ENCODE measurements around the gene HINT3. TPM values are rescaled to one million over a fixed set of nuclear protein-coding genes. Genes with fewer than 3 reads are reported as not detected.
A peak's percentile ranks its signal among the peaks of the same experiment; 100 is the strongest.

HINT3 gene
- total RNA-seq, 1 experiment from 2014 or later = 13.6 TPM

DNA sequence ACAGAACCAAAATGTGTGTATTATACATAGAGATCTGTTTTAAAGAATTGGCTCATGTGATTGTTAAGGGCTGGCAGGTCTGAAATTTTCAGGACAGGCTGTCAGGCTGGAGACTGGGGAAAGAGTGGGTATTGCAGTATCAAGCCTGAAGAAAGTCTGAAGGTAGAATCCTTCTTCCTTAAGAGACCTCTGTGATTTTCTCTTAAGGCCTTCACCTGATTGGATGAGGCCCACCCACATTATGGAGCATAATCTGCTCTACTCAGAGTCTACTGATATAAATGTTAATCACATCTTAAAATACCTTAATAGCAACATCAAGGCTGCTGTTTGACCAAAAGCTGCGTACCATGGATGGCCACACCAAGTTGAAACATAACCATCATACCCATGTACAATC is 43.4 kb upstream of the HINT3 start:
- Histone ChIP-seq H3F3A (ENCODE audit: insufficient read depth, low read depth) (peaks cover 18% of the 10 kb centered on the region), H3K4me3 (no peak overlapping the region), H3K36me3 (ENCODE audit: low read depth) (peaks cover 17% of the 10 kb centered on the region), H2AFZ (no peak overlapping the region), H3K9me2 (ENCODE audit: insufficient read depth) (no peaks in the 10 kb centered on the region), H4K20me1 (ENCODE audit: insufficient read depth) (no peaks in the 10 kb centered on the region), H3K4me1 (replicated peaks; ENCODE audit: insufficient read depth) (peaks cover 34% of the 10 kb centered on the region), H3K79me2 (ENCODE audit: low read depth) (0 out of 2 replicates have a peak, but pooled peaks cover 11% of the 10 kb centered on the region), H3K27ac (peak overlapping the region; percentile 86), H3K9me3 (ENCODE audit: insufficient read depth, low read depth) (no peaks in the 10 kb centered on the region), H3K27me3 (ENCODE audit: insufficient read depth, low read depth) (no peaks in the 10 kb centered on the region), H3K4me2 (peak overlapping the region; percentile 72)
- TF ChIP-seq EZH2 (IDR thresholded peaks at IDR 0.05; ENCODE audit: low read depth) = no peak
- TF ChIP-seq, protein P1, sequence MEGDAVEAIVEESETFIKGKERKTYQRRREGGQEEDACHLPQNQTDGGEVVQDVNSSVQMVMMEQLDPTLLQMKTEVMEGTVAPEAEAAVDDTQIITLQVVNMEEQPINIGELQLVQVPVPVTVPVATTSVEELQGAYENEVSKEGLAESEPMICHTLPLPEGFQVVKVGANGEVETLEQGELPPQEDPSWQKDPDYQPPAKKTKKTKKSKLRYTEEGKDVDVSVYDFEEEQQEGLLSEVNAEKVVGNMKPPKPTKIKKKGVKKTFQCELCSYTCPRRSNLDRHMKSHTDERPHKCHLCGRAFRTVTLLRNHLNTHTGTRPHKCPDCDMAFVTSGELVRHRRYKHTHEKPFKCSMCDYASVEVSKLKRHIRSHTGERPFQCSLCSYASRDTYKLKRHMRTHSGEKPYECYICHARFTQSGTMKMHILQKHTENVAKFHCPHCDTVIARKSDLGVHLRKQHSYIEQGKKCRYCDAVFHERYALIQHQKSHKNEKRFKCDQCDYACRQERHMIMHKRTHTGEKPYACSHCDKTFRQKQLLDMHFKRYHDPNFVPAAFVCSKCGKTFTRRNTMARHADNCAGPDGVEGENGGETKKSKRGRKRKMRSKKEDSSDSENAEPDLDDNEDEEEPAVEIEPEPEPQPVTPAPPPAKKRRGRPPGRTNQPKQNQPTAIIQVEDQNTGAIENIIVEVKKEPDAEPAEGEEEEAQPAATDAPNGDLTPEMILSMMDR (conservative IDR thresholded peaks at IDR 0.05) = no peak
- DNase-seq = no peak
- ChIA-PET CTCF (no interaction called here), POLR2A (ENCODE audit: unreplicated experiment) (no interaction called here)
- BruUV-seq (replicated peaks) = no TSS peak
- intact Hi-C loops (cut with micrococcal nuclease; ENCODE audit: unreplicated experiment) = no loop called here

DNA sequence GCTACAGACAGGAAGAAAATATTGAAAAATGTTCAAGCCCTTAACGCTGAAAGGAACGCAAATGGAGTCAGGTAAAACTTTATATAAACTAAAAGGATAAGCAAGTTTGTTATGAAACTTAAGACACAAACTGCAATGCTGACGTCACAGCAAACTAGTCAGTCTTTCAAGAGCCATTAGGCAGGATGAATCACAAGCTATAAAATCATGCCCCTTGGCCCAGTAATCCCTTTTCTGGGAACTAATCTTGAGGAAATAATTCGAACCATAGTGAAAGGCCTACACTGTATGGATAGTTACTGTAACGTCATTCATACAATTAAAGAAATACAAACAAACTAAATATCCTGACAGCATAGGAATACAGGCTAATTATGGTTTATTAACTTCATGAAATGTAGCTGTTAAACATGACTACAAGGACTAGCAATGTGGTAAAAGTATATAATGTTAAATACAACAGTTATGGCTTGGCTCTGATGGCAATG is 42.7 kb upstream of the HINT3 start:
- ChIA-PET CTCF (interaction anchor here (1.3 kb wide), 1 partner anchor 42 kb away, joined by 9 read pairs; the partner anchor contains the start of gene HINT3), POLR2A (ENCODE audit: unreplicated experiment) (interaction anchor here (0.5 to 0.6 kb wide), 2 partner anchors 60 to 916 kb away, joined by 3 read pairs; no protein-coding TSS in a partner anchor)
- peak overlapping the region; percentile 86 for H3K27ac ChIP-seq
- peak overlapping the region; percentile 72 for H3K4me2 ChIP-seq
- 0 out of 2 replicates have a peak, but pooled peaks cover 11% of the 10 kb centered on the region for H3K79me2 ChIP-seq (ENCODE audit: low read depth)
- H3K27me3 ChIP-seq (ENCODE audit: insufficient read depth, low read depth) = no peaks in the 10 kb centered on the region
- BruUV-seq (replicated peaks) = no TSS peak
- H3F3A ChIP-seq (ENCODE audit: insufficient read depth, low read depth) = peaks cover 25% of the 10 kb centered on the region
- TF ChIP-seq, protein P1 (conservative IDR thresholded peaks at IDR 0.05) = no peak
- no peak for TF ChIP-seq EZH2 (IDR thresholded peaks at IDR 0.05; ENCODE audit: low read depth)
- DNase-seq = peak; percentile 23 to 99
- no peak overlapping the region for H2AFZ ChIP-seq
- H4K20me1 ChIP-seq (ENCODE audit: insufficient read depth) = no peaks in the 10 kb centered on the region
- no peaks in the 10 kb centered on the region for H3K9me2 ChIP-seq (ENCODE audit: insufficient read depth)
- peak overlapping the region; percentile 19; the same call in 1 of the 2 replicates for H3K4me3 ChIP-seq
- peaks cover 17% of the 10 kb centered on the region for H3K36me3 ChIP-seq (ENCODE audit: low read depth)
- H3K9me3 ChIP-seq (ENCODE audit: insufficient read depth, low read depth) = no peaks in the 10 kb centered on the region
- intact Hi-C loops (cut with micrococcal nuclease; ENCODE audit: unreplicated experiment) = no loop called here
- H3K4me1 ChIP-seq (replicated peaks; ENCODE audit: insufficient read depth) = peaks cover 41% of the 10 kb centered on the region

DNA sequence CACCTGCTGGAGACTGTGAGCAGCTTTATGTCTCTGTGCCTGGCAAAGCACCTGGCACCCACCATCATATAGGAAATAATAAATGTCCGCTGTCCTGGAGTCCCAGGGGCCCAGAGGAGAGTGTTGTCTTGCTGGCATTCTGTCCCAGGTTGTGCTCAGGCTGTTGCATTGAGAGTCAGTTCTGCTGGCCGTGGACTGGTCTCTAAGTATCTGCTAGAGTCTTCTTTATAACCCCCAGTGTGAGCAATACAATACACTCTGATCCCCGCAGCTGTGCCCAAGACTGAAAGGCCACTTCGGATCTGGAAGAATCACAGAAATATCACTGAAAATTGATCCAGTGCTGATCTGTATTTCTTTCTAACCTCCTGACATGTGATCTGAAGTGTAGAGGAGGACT is 38.3 kb upstream of the HINT3 start:
- Histone ChIP-seq H2AFZ (no peak overlapping the region), H3K27me3 (ENCODE audit: insufficient read depth, low read depth) (no peaks in the 10 kb centered on the region), H3K27ac (peak overlapping the region; percentile 98), H3K79me2 (ENCODE audit: low read depth) (peaks cover 37% of the 10 kb centered on the region), H3K4me3 (peak overlapping the region; percentile 71; the same call in 1 of the 2 replicates), H4K20me1 (ENCODE audit: insufficient read depth) (no peaks in the 10 kb centered on the region), H3K4me1 (replicated peaks; ENCODE audit: insufficient read depth) (peaks cover 75% of the 10 kb centered on the region), H3K4me2 (peak overlapping the region; percentile 74), H3F3A (ENCODE audit: insufficient read depth, low read depth) (peaks cover 39% of the 10 kb centered on the region), H3K9me2 (ENCODE audit: insufficient read depth) (no peaks in the 10 kb centered on the region), H3K9me3 (ENCODE audit: insufficient read depth, low read depth) (no peaks in the 10 kb centered on the region), H3K36me3 (ENCODE audit: low read depth) (peaks cover 44% of the 10 kb centered on the region)
- CTCF ChIA-PET = interaction anchor here (2.6 kb wide), 1 partner anchor 39 kb away, joined by 12 read pairs; no protein-coding TSS in a partner anchor
- POLR2A ChIA-PET (ENCODE audit: unreplicated experiment) = interaction anchor here (0.6 to 1.3 kb wide), 2 partner anchors 28 to 33 kb away, joined by 3 to 11 read pairs; no protein-coding TSS in a partner anchor
- DNase-seq = no peak
- intact Hi-C loops (cut with micrococcal nuclease; ENCODE audit: unreplicated experiment) = loop anchor here (2.0 kb wide), 1 partner anchor 39 kb away; the partner anchor contains the start of gene HINT3
- BruUV-seq (replicated peaks) = TSS peak; percentile 82
- TF ChIP-seq EZH2 (IDR thresholded peaks at IDR 0.05; ENCODE audit: low read depth) = no peak
- TF ChIP-seq, protein P1 (conservative IDR thresholded peaks at IDR 0.05) = no peak

Data from PC-9 (cell line).